DOHH2 (cell line): ENCODE data around the gene FANCC.

Source experiments
- H3F3A ChIP-seq: fragments of 200-600 bp; sonication (generic), shearing (Covaris generic); 2 replicates; pipeline ENCODE4 v1.6.0; 2016; ENCODE audit warnings: antibody characterized with exemption, mild to moderate bottlenecking; ENCODE audit not compliant: control insufficient read depth, insufficient read depth
- H3K27ac ChIP-seq: fragments of 200-600 bp; sonication (generic); 2 replicates; pipeline ENCODE4 v1.5.1; 2014; ENCODE audit warnings: low read depth, mild to moderate bottlenecking, low read length, moderate library complexity
- H3K27me3 ChIP-seq: fragments of 200-600 bp; sonication (generic); 2 replicates; pipeline ENCODE4 v1.6.1; 2014; ENCODE audit warnings: mild to moderate bottlenecking, low read length, mixed read lengths; ENCODE audit not compliant: control insufficient read depth
- H3K36me3 ChIP-seq: fragments of 200-600 bp; sonication (generic); 2 replicates; pipeline ENCODE4 v1.6.1; 2014; ENCODE audit warnings: mild to moderate bottlenecking, low read length, moderate library complexity, mixed read lengths; ENCODE audit not compliant: control insufficient read depth
- H3K4me1 ChIP-seq: fragments of 200-600 bp; sonication (generic); 2 replicates; pipeline ENCODE4 v1.6.1; 2014; ENCODE audit warnings: mild to moderate bottlenecking, low read length, mixed read lengths; ENCODE audit not compliant: control insufficient read depth
- H3K4me2 ChIP-seq: fragments of 200-600 bp; sonication (generic); 2 replicates; pipeline ENCODE4 v1.6.0; 2014; ENCODE audit warnings: mild to moderate bottlenecking, low read length, moderate library complexity
- H3K4me3 ChIP-seq: fragments of 200-600 bp; sonication (generic); 2 replicates; pipeline ENCODE4 v1.5.1; 2014; ENCODE audit warnings: mild to moderate bottlenecking, low read length, mixed read lengths
- H3K79me2 ChIP-seq: fragments of 200-600 bp; sonication (generic); 2 replicates; pipeline ENCODE4 v1.6.1; 2014; ENCODE audit warnings: mild to moderate bottlenecking, low read length, mixed read lengths; ENCODE audit not compliant: control insufficient read depth
- H3K9me2 ChIP-seq: fragments of 200-600 bp; sonication (generic); replicated peaks from 2 replicates; pipeline ENCODE4 v1.6.1; 2014; ENCODE audit warnings: mild to moderate bottlenecking, low read length, mixed read lengths; ENCODE audit not compliant: control insufficient read depth
- H3K9me3 ChIP-seq: fragments of 200-600 bp; sonication (generic); 2 replicates; pipeline ENCODE4 v1.6.1; 2014; ENCODE audit warnings: antibody characterized with exemption, low read length, mixed read lengths; ENCODE audit not compliant: control insufficient read depth, insufficient read depth
- H4K20me1 ChIP-seq: fragments of 200-600 bp; sonication (generic); 2 replicates; pipeline ENCODE4 v1.6.0; 2014; ENCODE audit warnings: low read depth, mild to moderate bottlenecking, antibody characterized with exemption, low read length, moderate library complexity; ENCODE audit not compliant: control insufficient read depth, insufficient read depth
- EZH2phosphoT487 ChIP-seq: fragments of 200-600 bp; sonication (generic); IDR thresholded peaks from 2 replicates; pipeline ENCODE4 v1.6.1; 2017; ENCODE audit warnings: borderline replicate concordance, mild to moderate bottlenecking, antibody characterized with exemption, low read length, moderate library complexity, mixed read lengths
- TF ChIP-seq, protein P1 (sequence below): fragments of 200-600 bp; sonication (generic); IDR thresholded peaks from one replicate; pipeline ENCODE4 v1.5.1; 2014; ENCODE audit warnings: antibody characterized with exemption, mild to moderate bottlenecking, low read depth, low read length; ENCODE audit not compliant: poor library complexity, severe bottlenecking

The FANCC gene

DNA sequence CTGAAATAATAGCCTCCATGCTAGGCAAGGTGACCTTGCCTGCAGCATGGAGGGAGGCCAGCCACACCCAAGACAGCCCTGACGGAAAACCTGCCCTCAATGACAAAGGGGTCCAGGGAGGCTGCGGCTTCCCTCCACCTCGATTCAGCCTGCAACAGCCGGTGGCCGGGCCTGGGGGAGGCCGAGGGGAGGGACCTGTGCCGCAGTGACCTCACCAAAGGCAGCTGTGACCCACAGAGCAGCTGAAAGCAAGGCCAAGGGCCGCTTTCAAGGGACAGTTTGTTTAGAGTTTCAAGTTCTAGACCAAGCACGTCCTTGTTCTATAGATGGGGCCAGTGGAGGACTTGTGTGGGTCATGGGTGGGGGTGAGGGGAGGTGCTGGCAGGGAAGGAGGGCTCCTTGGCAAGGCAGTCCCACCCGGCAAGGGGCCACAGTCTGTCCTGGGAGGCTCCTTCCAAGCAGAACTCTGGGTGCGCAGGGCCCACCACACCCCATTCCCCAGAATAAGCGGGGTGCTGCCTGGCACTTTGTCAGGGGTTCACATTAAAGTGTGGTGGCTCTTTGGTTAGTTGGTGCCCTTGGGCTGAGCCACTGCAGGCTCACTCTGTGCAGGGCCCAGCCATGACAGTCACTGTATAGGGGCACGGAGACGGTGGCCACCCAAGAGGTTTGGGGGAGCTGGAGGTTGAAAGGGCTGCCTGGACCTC, 226.5 kb downstream of the FANCC start:
- H3K4me1 ChIP-seq, result no peaks in the 10 kb centered on the region
- H3K27me3 ChIP-seq, result no peaks in the 10 kb centered on the region
- H3K79me2 ChIP-seq, result no peaks in the 10 kb centered on the region
- no peak overlapping the region for H3K4me3 ChIP-seq
- no peak overlapping the region for H3K4me2 ChIP-seq
- H3K9me2 ChIP-seq, result no peaks in the 10 kb centered on the region
- no peaks in the 10 kb centered on the region for H3K9me3 ChIP-seq
- H3K27ac ChIP-seq, result no peak overlapping the region
- H3F3A ChIP-seq, result no peaks in the 10 kb centered on the region
- TF ChIP-seq EZH2phosphoT487, result no peak
- TF ChIP-seq, protein P1, sequence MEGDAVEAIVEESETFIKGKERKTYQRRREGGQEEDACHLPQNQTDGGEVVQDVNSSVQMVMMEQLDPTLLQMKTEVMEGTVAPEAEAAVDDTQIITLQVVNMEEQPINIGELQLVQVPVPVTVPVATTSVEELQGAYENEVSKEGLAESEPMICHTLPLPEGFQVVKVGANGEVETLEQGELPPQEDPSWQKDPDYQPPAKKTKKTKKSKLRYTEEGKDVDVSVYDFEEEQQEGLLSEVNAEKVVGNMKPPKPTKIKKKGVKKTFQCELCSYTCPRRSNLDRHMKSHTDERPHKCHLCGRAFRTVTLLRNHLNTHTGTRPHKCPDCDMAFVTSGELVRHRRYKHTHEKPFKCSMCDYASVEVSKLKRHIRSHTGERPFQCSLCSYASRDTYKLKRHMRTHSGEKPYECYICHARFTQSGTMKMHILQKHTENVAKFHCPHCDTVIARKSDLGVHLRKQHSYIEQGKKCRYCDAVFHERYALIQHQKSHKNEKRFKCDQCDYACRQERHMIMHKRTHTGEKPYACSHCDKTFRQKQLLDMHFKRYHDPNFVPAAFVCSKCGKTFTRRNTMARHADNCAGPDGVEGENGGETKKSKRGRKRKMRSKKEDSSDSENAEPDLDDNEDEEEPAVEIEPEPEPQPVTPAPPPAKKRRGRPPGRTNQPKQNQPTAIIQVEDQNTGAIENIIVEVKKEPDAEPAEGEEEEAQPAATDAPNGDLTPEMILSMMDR, result no peak
- H3K36me3 ChIP-seq, result no peaks in the 10 kb centered on the region
- H4K20me1 ChIP-seq, result no peaks in the 10 kb centered on the region

DNA sequence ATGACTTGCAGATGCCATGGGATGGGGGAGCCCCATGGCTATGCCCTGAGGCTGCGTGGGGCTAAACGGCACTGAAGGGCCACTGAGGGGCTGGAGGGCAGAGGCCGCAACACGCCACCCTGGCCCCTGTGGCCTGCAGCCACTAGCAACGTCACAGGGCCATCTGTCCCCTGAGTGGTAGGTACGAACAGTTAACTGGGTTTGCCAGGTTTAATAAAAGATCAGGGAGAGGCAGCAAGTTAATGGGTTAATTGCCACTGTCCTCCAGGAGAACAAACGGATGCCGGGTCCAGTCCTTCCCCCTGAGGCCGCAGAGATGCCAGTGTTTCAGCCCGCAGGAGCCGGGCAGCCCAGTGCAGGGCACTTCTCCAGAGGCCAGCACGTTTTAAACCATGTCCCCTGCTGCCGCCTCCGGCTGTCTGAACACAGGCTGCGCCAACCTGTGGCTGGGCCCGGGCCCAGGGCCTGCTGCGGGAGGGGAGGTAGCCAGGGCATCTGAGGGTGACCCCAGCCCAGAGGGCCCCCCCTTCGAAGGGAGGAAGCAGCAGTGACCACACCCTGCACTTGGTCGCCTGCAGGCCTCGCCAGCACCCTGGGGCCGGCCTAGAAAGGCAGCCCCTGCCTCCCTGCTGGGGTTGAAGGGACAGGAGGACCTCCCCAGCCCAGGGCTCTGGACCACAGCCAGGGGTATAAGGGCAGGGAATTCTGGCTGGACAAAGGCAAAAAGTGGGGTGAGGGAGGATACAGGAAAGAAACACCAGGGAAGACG, 227.3 kb downstream of the FANCC start:
- Histone ChIP-seq H3K4me1 (no peaks in the 10 kb centered on the region), H3K4me2 (no peak overlapping the region), H3K27me3 (no peaks in the 10 kb centered on the region), H3K36me3 (no peaks in the 10 kb centered on the region), H3K4me3 (no peak overlapping the region), H3K27ac (no peak overlapping the region), H3K9me3 (no peaks in the 10 kb centered on the region), H3K9me2 (no peaks in the 10 kb centered on the region), H4K20me1 (no peaks in the 10 kb centered on the region), H3K79me2 (no peaks in the 10 kb centered on the region), H3F3A (no peaks in the 10 kb centered on the region)
- TF ChIP-seq, protein P1, result no peak
- no peak for TF ChIP-seq EZH2phosphoT487

DNA sequence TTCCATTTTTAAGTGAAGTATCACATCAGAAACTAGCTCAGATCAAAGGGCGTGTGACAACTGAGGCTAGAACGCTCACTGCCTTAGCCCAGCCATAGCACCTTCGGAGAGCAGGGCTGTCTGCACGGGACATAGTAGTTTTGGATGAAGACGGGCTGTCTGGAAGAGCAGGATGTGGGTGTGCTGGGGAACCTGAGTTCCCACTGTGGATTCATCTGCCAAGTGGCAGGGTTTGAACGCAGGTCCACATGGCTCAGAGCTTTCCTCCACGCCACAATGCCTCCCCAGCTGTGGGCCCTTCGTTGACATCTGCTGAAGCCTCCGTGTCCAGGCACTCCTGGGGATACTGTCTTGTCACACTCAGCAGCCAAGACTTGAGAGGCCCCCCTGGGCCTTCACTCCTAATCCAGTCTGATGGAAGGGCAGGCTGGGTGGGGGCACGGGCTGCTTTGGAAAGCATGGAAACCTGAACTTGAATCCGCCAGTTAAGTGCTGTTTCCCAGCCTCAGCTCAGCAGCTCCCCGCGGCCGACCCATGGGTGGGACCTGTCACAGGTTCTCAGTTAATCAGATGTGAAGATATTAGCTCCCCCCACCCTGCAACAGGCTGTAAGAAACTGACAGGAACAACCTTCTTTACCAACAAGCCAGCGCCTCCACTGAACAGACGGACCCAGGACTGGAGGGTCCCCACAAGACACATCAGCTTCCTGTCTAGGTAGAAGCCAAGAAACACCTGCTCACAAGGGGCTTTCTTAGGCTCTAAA, 228.1 kb downstream of the FANCC start:
- Histone ChIP-seq H3K4me3 (no peak overlapping the region), H3F3A (no peaks in the 10 kb centered on the region), H3K27me3 (no peaks in the 10 kb centered on the region), H3K27ac (no peak overlapping the region), H3K4me1 (no peaks in the 10 kb centered on the region), H3K79me2 (no peaks in the 10 kb centered on the region), H4K20me1 (no peaks in the 10 kb centered on the region), H3K9me3 (no peaks in the 10 kb centered on the region), H3K9me2 (no peaks in the 10 kb centered on the region), H3K36me3 (no peaks in the 10 kb centered on the region), H3K4me2 (no peak overlapping the region)
- TF ChIP-seq, protein P1, result no peak
- TF ChIP-seq EZH2phosphoT487, result no peak
